Coronary artery (tissue), 2 donors: ENCODE measurements around the gene CACNA1B.

ENCODE experiments used
- DNase-seq: peaks from one replicate; pipeline ENCODE4 v3.0.0-alpha.2; 2017; ENCODE audit warnings: low spot score
- H3K27ac ChIP-seq, 2 donors: fragments of 200-600 bp; sonication (generic); one replicate each; pipeline ENCODE4 v1.5.1; 2016 to 2019
- H3K4me3 ChIP-seq: fragments of 200-600 bp; sonication (generic); 2 replicates; pipeline ENCODE4 v1.5.1; 2016; ENCODE audit warnings: mild to moderate bottlenecking, moderate library complexity
- CTCF ChIP-seq: fragments of 200-600 bp; sonication (generic); IDR thresholded peaks from one replicate; pipeline ENCODE4 v1.5.1; 2019; ENCODE audit warnings: antibody characterized with exemption

CACNA1B gene

GRCh38 chr9:137870432-137870831 lies 7.2 kb upstream of the CACNA1B start:
- H3K27ac ChIP-seq = no peak overlapping the region
- DNase-seq = no peak
- no peak overlapping the region for H3K4me3 ChIP-seq
- TF ChIP-seq CTCF = no peak

DNA sequence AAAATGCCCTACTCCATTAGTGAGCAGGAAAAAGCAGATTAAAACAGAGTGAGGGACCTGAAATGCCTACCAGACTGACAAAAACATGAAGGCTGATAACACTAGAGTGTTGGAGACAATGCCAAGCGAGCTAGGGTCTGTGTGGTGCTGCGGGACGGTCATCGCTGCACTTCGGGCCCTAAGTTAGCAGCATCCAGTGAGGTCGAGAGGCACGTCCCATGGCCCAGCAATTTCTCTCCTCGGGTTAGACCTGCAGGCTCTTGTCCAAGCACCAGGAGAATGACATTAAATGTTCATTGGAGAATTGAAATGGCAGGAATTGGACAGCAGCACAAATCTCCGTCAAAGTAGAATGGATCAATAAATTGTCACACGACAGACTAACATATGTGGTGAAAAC lies 5.3 kb upstream of the CACNA1B start:
- DNase-seq = no peak
- H3K4me3 ChIP-seq = no peak overlapping the region
- H3K27ac ChIP-seq = no peak overlapping the region
- no peak for TF ChIP-seq CTCF

- TF ChIP-seq CTCF = no peak
- Histone ChIP-seq H3K4me3 (no peak overlapping the region), H3K27ac (no peak overlapping the region)
- no peak for DNase-seq
Observed at GRCh38 chr9:137873408-137873807, 4.2 kb upstream of the CACNA1B start.

GRCh38 chr9:137873858-137874362 lies 3.7 kb upstream of the CACNA1B start:
- TF ChIP-seq CTCF = no peak
- H3K4me3 ChIP-seq = no peak overlapping the region
- no peak for DNase-seq
- H3K27ac ChIP-seq = no peak overlapping the region

DNA sequence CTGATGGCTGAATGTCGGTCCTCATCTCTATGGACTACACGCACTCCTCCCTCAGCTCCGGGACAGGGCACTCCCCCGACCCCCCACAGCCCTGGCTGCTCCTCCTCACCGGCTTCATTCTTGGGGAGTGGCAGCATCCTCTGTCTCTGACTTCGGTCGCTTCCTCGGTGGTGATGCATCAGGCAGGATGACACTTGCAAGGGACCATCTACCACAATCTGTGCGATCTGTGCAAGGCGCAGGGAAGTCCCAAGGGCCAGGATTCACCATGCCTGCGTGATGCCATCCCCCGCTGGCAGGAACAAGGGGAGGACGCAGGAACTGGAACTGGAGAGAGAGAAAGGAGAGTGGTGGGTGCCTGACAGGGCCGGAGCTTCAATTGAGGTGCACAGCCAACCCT lies 2.2 kb upstream of the CACNA1B start:
- DNase-seq = no peak
- H3K4me3 ChIP-seq = no peak overlapping the region
- H3K27ac ChIP-seq = no peak overlapping the region
- no peak for TF ChIP-seq CTCF

GRCh38 chr9:137875846-137876245 lies 1.7 kb upstream of the CACNA1B start:
- DNase-seq = no peak
- H3K27ac ChIP-seq = no peak overlapping the region
- no peak overlapping the region for H3K4me3 ChIP-seq
- TF ChIP-seq CTCF = no peak

DNA sequence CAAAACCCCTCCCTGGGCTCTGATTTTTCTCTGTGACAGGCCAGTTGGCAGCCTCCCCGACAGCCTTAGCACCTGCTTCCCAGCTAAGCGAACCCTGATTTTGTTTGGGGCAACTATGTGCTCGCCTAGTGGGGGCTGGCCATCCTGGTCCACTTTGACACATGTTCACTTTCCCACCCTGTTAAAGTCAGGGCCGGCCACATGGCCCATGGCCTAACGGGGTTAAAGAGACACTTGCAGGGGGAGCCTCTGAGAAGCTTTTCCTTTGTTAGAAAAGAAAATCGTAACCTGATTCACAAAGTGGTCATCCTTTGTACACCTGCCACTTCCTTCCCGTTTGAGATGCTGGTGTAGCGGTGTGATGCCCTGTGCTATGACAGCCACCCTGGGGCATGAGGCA lies 1.3 kb upstream of the CACNA1B start:
- Histone ChIP-seq H3K4me3 (no peak overlapping the region), H3K27ac (no peak overlapping the region)
- no peak for DNase-seq
- TF ChIP-seq CTCF = no peak
